Measurements from ENCODE around the gene CENPT.
A peak's percentile ranks its signal among the peaks of the same experiment; 100 is the strongest.

The CENPT gene

DNA sequence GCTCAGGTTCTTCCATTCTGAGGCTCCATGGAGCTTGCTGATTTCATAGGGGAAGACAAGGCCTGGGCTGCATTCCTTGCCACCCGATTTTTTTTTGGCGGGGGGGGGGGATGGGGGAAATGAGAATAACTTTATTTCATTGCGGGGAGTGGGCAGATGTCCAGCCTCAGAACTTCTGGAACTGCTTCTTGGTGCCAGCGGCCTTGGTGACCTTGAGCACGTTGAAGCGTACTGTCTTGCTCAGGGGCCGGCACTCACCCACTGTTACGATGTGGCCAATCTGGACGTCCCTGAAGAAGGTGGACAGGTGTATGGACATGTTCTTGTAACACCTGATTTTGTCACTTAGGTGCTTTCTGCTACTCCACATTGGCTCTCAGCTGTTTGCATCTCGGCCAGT lies 8.3 kb upstream of the CENPT start:
- TF ChIP-seq, protein P1, sequence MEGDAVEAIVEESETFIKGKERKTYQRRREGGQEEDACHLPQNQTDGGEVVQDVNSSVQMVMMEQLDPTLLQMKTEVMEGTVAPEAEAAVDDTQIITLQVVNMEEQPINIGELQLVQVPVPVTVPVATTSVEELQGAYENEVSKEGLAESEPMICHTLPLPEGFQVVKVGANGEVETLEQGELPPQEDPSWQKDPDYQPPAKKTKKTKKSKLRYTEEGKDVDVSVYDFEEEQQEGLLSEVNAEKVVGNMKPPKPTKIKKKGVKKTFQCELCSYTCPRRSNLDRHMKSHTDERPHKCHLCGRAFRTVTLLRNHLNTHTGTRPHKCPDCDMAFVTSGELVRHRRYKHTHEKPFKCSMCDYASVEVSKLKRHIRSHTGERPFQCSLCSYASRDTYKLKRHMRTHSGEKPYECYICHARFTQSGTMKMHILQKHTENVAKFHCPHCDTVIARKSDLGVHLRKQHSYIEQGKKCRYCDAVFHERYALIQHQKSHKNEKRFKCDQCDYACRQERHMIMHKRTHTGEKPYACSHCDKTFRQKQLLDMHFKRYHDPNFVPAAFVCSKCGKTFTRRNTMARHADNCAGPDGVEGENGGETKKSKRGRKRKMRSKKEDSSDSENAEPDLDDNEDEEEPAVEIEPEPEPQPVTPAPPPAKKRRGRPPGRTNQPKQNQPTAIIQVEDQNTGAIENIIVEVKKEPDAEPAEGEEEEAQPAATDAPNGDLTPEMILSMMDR (IDR thresholded peaks at IDR 0.05; ENCODE audit: extremely low read depth, insufficient read depth, missing control alignments), result no peak
- in situ Hi-C loops (cut with MboI; ENCODE audit: low pct_unique_long_range_greater_than_20kb, low sequenced_read_pairs, unreplicated experiment), result no loop called here

DNA sequence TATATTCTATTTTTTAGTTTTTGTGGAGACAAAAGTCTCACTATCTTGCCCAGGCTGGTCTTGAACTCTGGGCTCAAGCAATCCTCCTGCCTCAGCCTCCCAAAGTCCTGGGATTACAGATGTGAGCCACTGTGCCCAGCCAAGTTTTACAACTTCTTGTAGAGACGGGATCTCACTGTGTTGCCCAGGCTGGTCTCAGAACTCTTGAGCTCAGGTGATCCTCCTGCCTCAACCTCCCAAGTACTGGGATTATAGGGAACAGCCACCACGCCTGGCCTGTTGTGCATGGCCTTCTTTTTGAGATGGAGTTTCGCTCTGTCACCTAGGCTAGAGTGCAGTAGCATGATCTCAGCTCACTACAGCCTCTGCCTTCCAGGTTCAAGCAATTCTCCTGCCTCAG lies 6.2 kb upstream of the CENPT start:
- no peak for DNase-seq (ENCODE audit: low spot score)
- in situ Hi-C loops (cut with MboI; ENCODE audit: low pct_unique_long_range_greater_than_20kb, low sequenced_read_pairs, unreplicated experiment), result no loop called here
- TF ChIP-seq, protein P1 (IDR thresholded peaks at IDR 0.05; ENCODE audit: extremely low read depth, insufficient read depth, missing control alignments), result no peak

More for the DNA sequence above, 8.3 kb upstream of the CENPT start:
- DNase-seq (ENCODE audit: low spot score), result no peak

DNA sequence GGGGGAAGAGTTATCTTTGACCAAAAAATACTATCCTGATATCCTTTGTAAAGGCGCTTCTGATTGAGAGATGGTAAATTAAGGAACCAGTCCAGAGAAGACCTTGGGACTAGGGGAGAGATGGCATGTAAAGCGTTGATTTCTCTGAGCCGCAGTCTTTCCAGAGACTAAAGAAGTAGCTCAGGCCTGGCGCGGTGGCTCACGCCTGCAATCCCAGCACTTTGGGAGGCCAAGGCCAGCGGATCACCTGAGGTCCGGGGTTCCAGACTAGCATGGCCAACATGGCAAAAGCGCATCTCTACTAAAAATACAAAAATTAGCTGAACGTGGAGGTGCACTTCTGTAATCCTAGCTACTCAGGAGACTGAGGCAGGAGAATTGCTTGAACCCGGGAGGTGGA lies 625 bp upstream of the CENPT start:
- DNase-seq (ENCODE audit: low spot score), result no peak
- in situ Hi-C loops (cut with MboI; ENCODE audit: low pct_unique_long_range_greater_than_20kb, low sequenced_read_pairs, unreplicated experiment), result no loop called here
- TF ChIP-seq, protein P1 (IDR thresholded peaks at IDR 0.05; ENCODE audit: extremely low read depth, insufficient read depth, missing control alignments), result no peak

DNA sequence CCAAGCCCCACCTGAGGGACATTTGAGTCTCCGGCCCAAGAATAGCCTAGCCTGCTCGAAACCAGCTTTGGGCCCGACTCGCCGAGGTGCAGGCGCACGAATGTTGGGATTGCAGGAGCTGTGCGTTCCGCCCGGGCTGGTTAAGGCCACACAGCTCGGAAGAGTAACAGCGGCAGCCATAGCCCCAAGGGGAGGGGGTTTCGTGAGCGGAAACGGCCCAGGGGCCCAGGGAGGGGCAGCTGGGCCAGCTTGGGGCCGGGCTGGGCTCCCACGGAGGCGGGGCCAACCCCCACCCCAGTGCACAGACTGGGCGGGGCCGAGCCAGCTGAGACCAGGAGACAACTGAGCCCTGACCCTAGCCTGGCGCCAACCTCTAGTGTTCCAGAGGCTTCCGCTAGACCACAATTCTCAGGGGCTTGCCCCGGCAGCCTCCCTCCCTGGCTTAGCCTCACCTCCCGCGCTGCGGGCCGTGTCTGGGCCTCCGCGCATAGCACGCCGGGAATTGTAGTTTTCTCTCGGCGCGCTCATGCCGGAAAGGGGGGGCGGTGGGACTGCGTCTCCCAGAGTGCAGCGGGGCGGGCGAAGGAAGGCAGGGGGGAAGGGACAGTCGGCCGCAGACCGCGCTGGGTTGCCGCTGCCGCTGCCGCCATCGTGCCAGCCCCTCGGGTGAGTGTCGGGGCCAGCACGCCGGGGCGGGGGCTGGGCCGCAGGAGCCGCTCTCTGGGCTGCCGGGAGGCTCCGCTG lies 1.0 kb downstream of the CENPT start, which contains the start of gene NUTF2:
Gene NUTF2 (plus strand): TSS at position 614 of the 744 bp plus-strand sequence. CDS start 18,198 bp downstream, outside the sequence.
- in situ Hi-C loops (cut with MboI; ENCODE audit: low pct_unique_long_range_greater_than_20kb, low sequenced_read_pairs, unreplicated experiment), result no loop called here
- TF ChIP-seq, protein P1 (IDR thresholded peaks at IDR 0.05; ENCODE audit: extremely low read depth, insufficient read depth, missing control alignments), result no peak
- peak; percentile 97 for DNase-seq (ENCODE audit: low spot score)

DNA sequence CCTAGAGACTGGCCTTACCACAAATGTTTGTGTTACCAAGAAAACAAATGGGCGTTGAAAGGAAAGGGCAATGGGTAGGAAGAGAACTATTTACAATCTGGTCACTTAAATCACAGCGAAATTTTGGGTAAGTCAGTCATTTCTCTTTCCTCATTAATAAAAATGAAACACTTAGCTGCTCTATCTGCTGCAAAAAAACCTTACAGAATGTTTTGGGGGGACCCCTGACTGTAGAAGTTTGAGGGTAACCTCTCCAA lies 1.5 kb downstream of the CENPT start:
- TF ChIP-seq, protein P1 (IDR thresholded peaks at IDR 0.05; ENCODE audit: extremely low read depth, insufficient read depth, missing control alignments), result no peak
- in situ Hi-C loops (cut with MboI; ENCODE audit: low pct_unique_long_range_greater_than_20kb, low sequenced_read_pairs, unreplicated experiment), result no loop called here
- DNase-seq (ENCODE audit: low spot score), result no peak

DNA sequence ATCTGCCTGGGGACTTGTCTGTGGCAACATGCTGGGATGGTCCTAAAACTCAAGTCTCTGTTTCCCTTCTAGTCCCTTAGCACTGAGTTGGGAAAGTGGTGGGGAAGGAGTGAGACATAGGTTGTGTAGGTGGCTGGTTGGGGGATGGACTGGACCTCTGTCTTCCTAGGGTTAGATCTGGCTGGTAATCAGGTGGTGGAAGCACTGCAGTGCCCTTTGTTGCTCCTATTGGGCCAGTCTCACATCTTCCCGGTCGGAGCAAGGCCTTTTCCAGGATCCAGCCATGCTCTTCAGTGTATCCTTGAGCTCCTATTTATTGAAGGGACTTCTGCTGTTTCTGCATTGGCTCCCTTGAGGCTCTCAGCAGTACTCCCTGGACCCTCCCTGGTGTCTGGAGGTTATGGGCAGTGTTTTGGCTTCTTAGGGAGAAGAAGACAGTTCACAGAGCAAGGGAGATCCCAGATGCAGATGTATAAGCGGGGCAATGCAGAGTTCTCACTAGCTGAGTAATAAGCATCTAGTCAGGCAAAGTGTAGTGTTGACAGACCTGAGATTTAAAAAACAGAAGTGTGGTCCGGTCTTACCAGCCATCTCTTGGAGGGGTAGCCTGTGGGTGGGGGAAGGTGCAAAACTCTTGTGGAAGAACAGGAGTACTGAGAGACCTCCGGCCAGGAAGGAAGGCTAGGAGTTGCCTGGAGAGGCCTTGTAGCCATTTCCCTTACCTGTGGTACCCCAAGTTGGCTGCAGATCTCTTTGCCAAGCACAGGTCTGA lies 2.0 kb downstream of the CENPT start:
- in situ Hi-C loops (cut with MboI; ENCODE audit: low pct_unique_long_range_greater_than_20kb, low sequenced_read_pairs, unreplicated experiment), result no loop called here
- DNase-seq (ENCODE audit: low spot score), result no peak
- TF ChIP-seq, protein P1 (IDR thresholded peaks at IDR 0.05; ENCODE audit: extremely low read depth, insufficient read depth, missing control alignments), result no peak
